OCI-LY3 (cell line): ENCODE measurements around the gene MEX3C.

ENCODE experiments used
- EZH2phosphoT487 ChIP-seq: fragments of 200-600 bp; shearing (Covaris generic); IDR thresholded peaks from 2 replicates; pipeline ENCODE4 v1.6.1; 2018; ENCODE audit warnings: antibody characterized with exemption, mixed run types, low read depth
- TF ChIP-seq, protein P1 (sequence below): fragments of 200-600, 300-600 bp; sonication (generic); IDR thresholded peaks from 2 replicates; pipeline ENCODE4 v1.5.1; 2014; ENCODE audit warnings: antibody characterized with exemption, low read length, low read depth

DNA sequence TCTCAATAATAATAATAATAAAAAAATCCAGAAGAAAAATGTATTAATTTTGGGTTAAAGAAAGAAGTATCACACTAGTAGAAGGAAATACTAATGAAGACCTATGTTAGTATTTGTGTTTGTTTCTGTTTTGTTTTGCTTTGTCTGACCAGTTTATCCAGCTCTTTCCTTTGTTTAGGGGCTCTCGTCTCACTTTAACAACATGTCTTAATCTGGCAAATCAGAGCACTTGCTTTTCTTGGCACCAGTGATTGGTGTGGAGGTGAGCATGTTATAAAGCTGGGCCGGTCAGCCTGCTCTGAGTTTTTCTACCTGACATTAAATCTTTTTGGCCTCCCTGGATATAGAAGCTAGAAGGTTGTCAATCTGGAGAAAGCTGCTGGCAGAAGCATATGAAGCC lies 15.1 kb upstream of the MEX3C start:
- TF ChIP-seq, protein P1, sequence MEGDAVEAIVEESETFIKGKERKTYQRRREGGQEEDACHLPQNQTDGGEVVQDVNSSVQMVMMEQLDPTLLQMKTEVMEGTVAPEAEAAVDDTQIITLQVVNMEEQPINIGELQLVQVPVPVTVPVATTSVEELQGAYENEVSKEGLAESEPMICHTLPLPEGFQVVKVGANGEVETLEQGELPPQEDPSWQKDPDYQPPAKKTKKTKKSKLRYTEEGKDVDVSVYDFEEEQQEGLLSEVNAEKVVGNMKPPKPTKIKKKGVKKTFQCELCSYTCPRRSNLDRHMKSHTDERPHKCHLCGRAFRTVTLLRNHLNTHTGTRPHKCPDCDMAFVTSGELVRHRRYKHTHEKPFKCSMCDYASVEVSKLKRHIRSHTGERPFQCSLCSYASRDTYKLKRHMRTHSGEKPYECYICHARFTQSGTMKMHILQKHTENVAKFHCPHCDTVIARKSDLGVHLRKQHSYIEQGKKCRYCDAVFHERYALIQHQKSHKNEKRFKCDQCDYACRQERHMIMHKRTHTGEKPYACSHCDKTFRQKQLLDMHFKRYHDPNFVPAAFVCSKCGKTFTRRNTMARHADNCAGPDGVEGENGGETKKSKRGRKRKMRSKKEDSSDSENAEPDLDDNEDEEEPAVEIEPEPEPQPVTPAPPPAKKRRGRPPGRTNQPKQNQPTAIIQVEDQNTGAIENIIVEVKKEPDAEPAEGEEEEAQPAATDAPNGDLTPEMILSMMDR, result no peak
- TF ChIP-seq EZH2phosphoT487, result no peak
